KBM-7 (cell line): Measurements from ENCODE around the gene RNF150.
A peak's percentile ranks its signal among the peaks of the same experiment; 100 is the strongest.
"Not testable (repeated sequence)": the region's sequence is repeated elsewhere in the genome, so short reads cannot be mapped to it uniquely, and the experiment has no call there.

Source experiments
- DNase-seq: peaks from one replicate; pipeline ENCODE4 v3.0.0-alpha.2; 2015
- in situ Hi-C: fragments of 300-500 bp; cut with MboI; formaldehyde crosslinking; loops from 2 replicates; pipeline ENCODE4 v1.14.3; 2020; ENCODE audit warnings: low sequenced_read_pairs, low pct_unique_long_range_greater_than_20kb, mixed read lengths

Gene RNF150

GRCh38 chr4:140858897-140859296 lies 274.4 kb downstream of the RNF150 start:
- in situ Hi-C loops, result loop anchor here (25.0 kb wide), 2 partner anchors 278 to 497 kb away; partner anchors contain the start of genes RNF150 and SCOC
- no peak for DNase-seq

- in situ Hi-C loops, result loop anchor here (25.0 kb wide), 2 partner anchors 280 to 495 kb away; partner anchors contain the start of genes RNF150 and SCOC
Observed at GRCh38 chr4:140857111-140857510, 276.2 kb downstream of the RNF150 start.

GRCh38 chr4:140856621-140857062 lies 276.6 kb downstream of the RNF150 start:
- in situ Hi-C loops, result loop anchor here (25.0 kb wide), 2 partner anchors 281 to 494 kb away; partner anchors contain the start of genes RNF150 and SCOC
- DNase-seq, result no peak

More at GRCh38 chr4:140857111-140857510, 276.2 kb downstream of the RNF150 start:
- DNase-seq, result no peak

GRCh38 chr4:140854168-140854567 lies 279.1 kb downstream of the RNF150 start:
- DNase-seq, result no peak
- in situ Hi-C loops, result loop anchor here (25.0 kb wide), 2 partner anchors 283 to 492 kb away; partner anchors contain the start of genes RNF150 and SCOC

GRCh38 chr4:140851804-140852203 lies 281.5 kb downstream of the RNF150 start:
- in situ Hi-C loops, result loop anchor here (25.0 kb wide), 2 partner anchors 285 to 490 kb away; partner anchors contain the start of genes RNF150 and SCOC

GRCh38 chr4:140851032-140851636 lies 282.1 kb downstream of the RNF150 start:
- peak; percentile 77 for DNase-seq
- in situ Hi-C loops, result loop anchor here (25.0 kb wide), 2 partner anchors 286 to 489 kb away; partner anchors contain the start of genes RNF150 and SCOC

More at GRCh38 chr4:140851804-140852203, 281.5 kb downstream of the RNF150 start:
- DNase-seq, result no peak

- DNase-seq, result no peak
- in situ Hi-C loops, result loop anchor here (25.0 kb wide), 1 partner anchor 212 kb away; no protein-coding TSS in a partner anchor
Observed at GRCh38 chr4:140849526-140849925, 283.7 kb downstream of the RNF150 start.

- DNase-seq, result no peak
- in situ Hi-C loops, result loop anchor here (25.0 kb wide), 1 partner anchor 209 kb away; no protein-coding TSS in a partner anchor
Observed at GRCh38 chr4:140846736-140847135, 286.5 kb downstream of the RNF150 start.

GRCh38 chr4:140844061-140844460 lies 289.2 kb downstream of the RNF150 start:
- in situ Hi-C loops, result loop anchor here (25.0 kb wide), 1 partner anchor 207 kb away; no protein-coding TSS in a partner anchor
- DNase-seq, result no peak

- in situ Hi-C loops, result loop anchor here (25.0 kb wide), 1 partner anchor 204 kb away; no protein-coding TSS in a partner anchor
- DNase-seq, result no peak
Observed at GRCh38 chr4:140841186-140841585, 292.1 kb downstream of the RNF150 start.

- DNase-seq, result no peak
- in situ Hi-C loops, result loop anchor here (25.0 kb wide), 1 partner anchor 203 kb away; no protein-coding TSS in a partner anchor
Observed at GRCh38 chr4:140839888-140840790, 293.1 kb downstream of the RNF150 start.

- no peak for DNase-seq
- in situ Hi-C loops, result loop anchor here (25.0 kb wide), 1 partner anchor 202 kb away; no protein-coding TSS in a partner anchor
Observed at GRCh38 chr4:140839406-140839805, 293.9 kb downstream of the RNF150 start.

- in situ Hi-C loops, result loop anchor here (25.0 kb wide), 1 partner anchor 200 kb away; no protein-coding TSS in a partner anchor
- DNase-seq, result peak; percentile 30
Observed at GRCh38 chr4:140837736-140838135, 295.5 kb downstream of the RNF150 start.

GRCh38 chr4:140834839-140835495 lies 298.3 kb downstream of the RNF150 start:
- in situ Hi-C loops, result loop anchor here (25.0 kb wide), 1 partner anchor 198 kb away; no protein-coding TSS in a partner anchor
- no peak for DNase-seq

GRCh38 chr4:140833280-140833679 lies 300.0 kb downstream of the RNF150 start:
- in situ Hi-C loops, result loop anchor here (25.0 kb wide), 1 partner anchor 196 kb away; no protein-coding TSS in a partner anchor
- DNase-seq, result no peak

GRCh38 chr4:140829825-140830224 lies 303.4 kb downstream of the RNF150 start:
- in situ Hi-C loops, result loop anchor here (25.0 kb wide), 1 partner anchor 193 kb away; no protein-coding TSS in a partner anchor
- DNase-seq, result no peak

- in situ Hi-C loops, result loop anchor here (25.0 kb wide), 1 partner anchor 189 kb away; no protein-coding TSS in a partner anchor
- no peak for DNase-seq
Observed at GRCh38 chr4:140826701-140827027, 306.6 kb downstream of the RNF150 start.

GRCh38 chr4:140820520-140820919 lies 312.7 kb downstream of the RNF150 start:
- DNase-seq, in situ Hi-C loops: not testable (repeated sequence)
